Measurements from ENCODE around the gene SLIT3.

DNA sequence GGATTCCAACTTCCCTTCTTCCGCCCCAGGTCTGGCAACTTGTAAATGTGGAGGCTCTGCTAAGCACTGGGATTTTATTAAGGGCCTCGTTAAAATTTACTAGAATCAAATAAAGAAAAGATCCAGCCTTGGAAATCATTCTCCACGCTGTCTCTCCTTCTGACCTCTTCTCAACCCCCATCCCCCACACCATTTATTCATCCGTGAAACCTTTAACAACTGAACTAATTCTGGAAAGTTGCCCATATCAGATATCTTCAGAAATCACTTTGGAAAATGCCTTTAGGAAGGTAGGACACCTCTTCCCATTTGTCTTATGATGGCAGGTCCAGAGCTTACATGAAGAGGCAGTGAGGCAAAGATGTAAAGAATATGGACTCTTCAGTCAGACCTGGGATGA lies 288.5 kb downstream of the SLIT3 start:
- TF ChIP-seq POLR2A (IDR thresholded peaks at IDR 0.05), result no peak
- TF ChIP-seq CTCF (IDR thresholded peaks at IDR 0.05 in 4 of 5, conservative IDR thresholded peaks at IDR 0.05 in 1 of 5), result no peak

Data from gastrocnemius medialis (tissue), 4 donors.